Measurements from ENCODE around the gene ANKRD49. TPM values are rescaled to one million over a fixed set of nuclear protein-coding genes. Genes with fewer than 3 reads are reported as not detected.

ANKRD49 gene
- polyA plus RNA-seq, 2 of the 4 experiments (the other 2 are of a cell fraction) = 9.7 to 20.3 TPM

- no peak for FAIRE-seq
These were observed 27.9 kb downstream of the ANKRD49 start for GRCh38 chr11:94521684-94522083.

GRCh38 chr11:94524341-94524740 lies 30.6 kb downstream of the ANKRD49 start:
- Histone ChIP-seq H3K27ac (no peak overlapping the region), H3K9me3 (no peaks in the 10 kb centered on the region), H3K4me2 (no peak overlapping the region), H3K4me3 (no peak overlapping the region), H3K4me1 (no peaks in the 10 kb centered on the region)
- DNase-seq (ENCODE audit: low read depth in 1 of 2, low spot score in 1 of 2) = no peak
- no peak for ATAC-seq
- ChIA-PET CTCF (interaction anchor here (0.7 kb wide), 1 partner anchor 605 kb away, joined by 3 read pairs; no protein-coding TSS in a partner anchor), POLR2A (no interaction called here)
- FAIRE-seq = no peak
- TF ChIP-seq JUN (IDR thresholded peaks at IDR 0.05) = no peak
- TF ChIP-seq ZC3H11A (IDR thresholded peaks at IDR 0.05) = no peak
- WGBS (ENCODE audit: missing lambda C conversion rate) = 69% methylated on average over 1 of the region's 1 CpG

More at GRCh38 chr11:94521684-94522083, 27.9 kb downstream of the ANKRD49 start:
- Histone ChIP-seq H3K27ac (no peak overlapping the region), H3K4me2 (no peak overlapping the region), H3K9me3 (no peaks in the 10 kb centered on the region), H3K4me1 (no peaks in the 10 kb centered on the region), H3K4me3 (no peak overlapping the region)
- DNase-seq (ENCODE audit: low read depth in 1 of 2, low spot score in 1 of 2) (peak in 1 of 2 experiments; percentile 12), ATAC-seq (peak; percentile 54 to 80; a peak in 5 of 6 replicates)
- ChIA-PET POLR2A (interaction anchor here (0.5 kb wide), 1 partner anchor 22 kb away, joined by 3 read pairs; the partner anchor contains the start of gene FUT4), CTCF (interaction anchor here (0.9 to 3.1 kb wide), 4 partner anchors 9 to 626 kb away, joined by 3 to 10 read pairs (median 4); partner anchors contain the start of genes C11orf97 and FUT4)
- TF ChIP-seq JUNB (IDR thresholded peaks at IDR 0.05) (no peak), TFCP2L1 (CRISPR knock-in tag; IDR thresholded peaks at IDR 0.05) (no peak), SMC3 (IDR thresholded peaks at IDR 0.05) (no peak), FOSB (CRISPR knock-in tag; IDR thresholded peaks at IDR 0.05) (no peak), MAZ (IDR thresholded peaks at IDR 0.05; ENCODE audit: borderline replicate concordance, low read depth, low read length) (no peak), ZNF302 (CRISPR knock-in tag; IDR thresholded peaks at IDR 0.05) (no peak), CHD2 (IDR thresholded peaks at IDR 0.05; ENCODE audit: low read length, partially characterized antibody) (no peak), CBX8 (IDR thresholded peaks at IDR 0.05) (no peak), HDAC2 (IDR thresholded peaks at IDR 0.05) (no peak), KDM5A (IDR thresholded peaks at IDR 0.05) (no peak), RNF2 (IDR thresholded peaks at IDR 0.05; ENCODE audit: borderline replicate concordance, low read depth) (no peak), CHD4 (IDR thresholded peaks at IDR 0.05; ENCODE audit: borderline replicate concordance) (no peak), KDM1A (IDR thresholded peaks at IDR 0.05; ENCODE audit: low read depth) (no peak)
- 64% methylated on average over 5 of the region's 5 CpGs for WGBS (ENCODE audit: missing lambda C conversion rate)

GRCh38 chr11:94525546-94526324 lies 32.0 kb downstream of the ANKRD49 start:
- TF ChIP-seq HES2 (IDR thresholded peaks at IDR 0.05) (no peak), BHLHE40 (IDR thresholded peaks at IDR 0.05; ENCODE audit: low read depth, low read length) (no peak), NPAS2 (CRISPR knock-in tag; IDR thresholded peaks at IDR 0.05; ENCODE audit: borderline replicate concordance) (no peak), HOXA7 (CRISPR knock-in tag; IDR thresholded peaks at IDR 0.05) (no peak), BCL3 (IDR thresholded peaks at IDR 0.05) (no peak), RCOR1 (IDR thresholded peaks at IDR 0.05; ENCODE audit: low read depth, low read length) (no peak), HMGXB4 (CRISPR knock-in tag; IDR thresholded peaks at IDR 0.05; ENCODE audit: borderline replicate concordance) (no peak), TP53 (CRISPR knock-in tag; IDR thresholded peaks at IDR 0.05) (no peak), KDM1A (IDR thresholded peaks at IDR 0.05; ENCODE audit: low read depth) (no peak), NR3C1 (IDR thresholded peaks at IDR 0.05) (no peak), POLR2AphosphoS2 (conservative IDR thresholded peaks at IDR 0.05; ENCODE audit: low read length) (no peak), ZC3H11A (IDR thresholded peaks at IDR 0.05) (no peak), REST (IDR thresholded peaks at IDR 0.05) (no peak), ZNF302 (CRISPR knock-in tag; IDR thresholded peaks at IDR 0.05) (no peak)
- 54% methylated on average over 5 of the region's 5 CpGs for WGBS (ENCODE audit: missing lambda C conversion rate)
- CTCF ChIA-PET = no interaction called here
- POLR2A ChIA-PET = no interaction called here
- Histone ChIP-seq H3K4me2 (no peak overlapping the region), H3K4me1 (no peaks in the 10 kb centered on the region), H3K9me3 (no peaks in the 10 kb centered on the region), H3K27ac (no peak overlapping the region), H3K4me3 (no peak overlapping the region)
- no peak for FAIRE-seq
- ATAC-seq = no peak
- DNase-seq (ENCODE audit: low read depth in 1 of 2, low spot score in 1 of 2) = no peak
